ENCODE data around the gene CLCN7.
A peak's percentile ranks its signal among the peaks of the same experiment; 100 is the strongest.

Gene CLCN7

DNA sequence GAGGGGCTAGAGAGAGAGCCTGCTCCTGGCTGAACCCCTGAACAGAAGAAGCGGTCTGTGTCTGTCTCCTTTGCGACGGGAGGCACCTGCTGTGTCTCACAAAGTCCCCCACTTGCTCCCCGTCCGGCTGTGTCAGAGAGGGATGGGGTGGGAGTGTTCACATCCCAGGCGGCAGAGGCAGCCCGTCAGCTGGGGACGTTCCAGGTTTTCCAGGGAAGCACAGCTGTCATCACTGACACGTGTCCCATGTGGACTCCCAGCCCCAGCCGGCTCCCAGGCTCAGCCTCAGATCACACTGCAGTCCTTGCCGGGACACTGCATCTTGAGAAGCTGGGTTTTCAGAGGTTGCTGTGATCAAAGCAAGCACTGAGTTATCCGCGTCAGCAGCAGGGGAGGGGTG, 19.9 kb upstream of the CLCN7 start:
- H3K9me3 ChIP-seq (ENCODE audit: insufficient read depth, low read length) = no peaks in the 10 kb centered on the region
- no peak overlapping the region for H3K4me2 ChIP-seq (ENCODE audit: low read length)
- H3K36me3 ChIP-seq (replicated peaks; ENCODE audit: low read depth, low read length) = peaks cover 16% of the 10 kb centered on the region
- H3K4me3 ChIP-seq (ENCODE audit: low read length) = 0 out of 2 replicates have a peak overlapping the region, but pooled peaks have one; percentile 81
- no peak overlapping the region for H3K27ac ChIP-seq (ENCODE audit: low read length)
- peaks cover 24% of the 10 kb centered on the region for H3K79me2 ChIP-seq (ENCODE audit: low read length)
- no peak overlapping the region for H3K9ac ChIP-seq (ENCODE audit: low read length)
- H4K20me1 ChIP-seq (ENCODE audit: insufficient read depth, low read length) = no peaks in the 10 kb centered on the region
- TF ChIP-seq, protein P1, sequence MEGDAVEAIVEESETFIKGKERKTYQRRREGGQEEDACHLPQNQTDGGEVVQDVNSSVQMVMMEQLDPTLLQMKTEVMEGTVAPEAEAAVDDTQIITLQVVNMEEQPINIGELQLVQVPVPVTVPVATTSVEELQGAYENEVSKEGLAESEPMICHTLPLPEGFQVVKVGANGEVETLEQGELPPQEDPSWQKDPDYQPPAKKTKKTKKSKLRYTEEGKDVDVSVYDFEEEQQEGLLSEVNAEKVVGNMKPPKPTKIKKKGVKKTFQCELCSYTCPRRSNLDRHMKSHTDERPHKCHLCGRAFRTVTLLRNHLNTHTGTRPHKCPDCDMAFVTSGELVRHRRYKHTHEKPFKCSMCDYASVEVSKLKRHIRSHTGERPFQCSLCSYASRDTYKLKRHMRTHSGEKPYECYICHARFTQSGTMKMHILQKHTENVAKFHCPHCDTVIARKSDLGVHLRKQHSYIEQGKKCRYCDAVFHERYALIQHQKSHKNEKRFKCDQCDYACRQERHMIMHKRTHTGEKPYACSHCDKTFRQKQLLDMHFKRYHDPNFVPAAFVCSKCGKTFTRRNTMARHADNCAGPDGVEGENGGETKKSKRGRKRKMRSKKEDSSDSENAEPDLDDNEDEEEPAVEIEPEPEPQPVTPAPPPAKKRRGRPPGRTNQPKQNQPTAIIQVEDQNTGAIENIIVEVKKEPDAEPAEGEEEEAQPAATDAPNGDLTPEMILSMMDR (IDR thresholded peaks at IDR 0.05; ENCODE audit: low read depth, low read length) = no peak
- TF ChIP-seq EZH2phosphoT487 (IDR thresholded peaks at IDR 0.05; ENCODE audit: low read depth) = no peak
- H3K27me3 ChIP-seq (ENCODE audit: low read depth, low read length) = no peaks in the 10 kb centered on the region
- peaks cover 12% of the 10 kb centered on the region for H3K4me1 ChIP-seq (ENCODE audit: low read length)
- no peak overlapping the region for H2AFZ ChIP-seq (ENCODE audit: low read depth, low read length)

DNA sequence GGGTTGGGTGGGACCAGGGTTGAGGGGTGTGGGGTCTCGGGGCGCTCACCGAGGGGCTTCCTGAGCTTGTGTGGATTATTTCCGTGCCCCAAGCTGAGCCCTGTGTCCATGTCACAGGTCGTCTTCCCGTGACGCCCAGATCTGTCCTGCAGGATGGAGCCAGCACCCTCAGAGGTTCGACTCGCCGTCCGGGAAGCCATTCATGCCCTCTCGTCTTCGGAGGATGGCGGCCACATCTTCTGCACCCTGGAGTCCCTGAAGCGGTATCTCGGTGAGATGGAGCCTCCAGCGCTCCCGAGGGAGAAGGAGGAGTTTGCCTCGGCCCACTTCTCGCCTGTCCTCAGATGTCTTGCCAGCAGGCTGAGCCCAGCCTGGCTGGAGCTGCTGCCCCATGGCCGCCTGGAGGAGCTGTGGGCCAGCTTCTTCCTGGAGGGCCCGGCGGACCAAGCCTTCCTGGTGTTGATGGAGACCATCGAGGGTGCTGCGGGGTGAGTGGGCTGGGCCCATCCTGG, 19.4 kb upstream of the CLCN7 start:
- H3K4me3 ChIP-seq (ENCODE audit: low read length) = peak overlapping the region; percentile 81
- peaks cover 24% of the 10 kb centered on the region for H3K79me2 ChIP-seq (ENCODE audit: low read length)
- H3K9ac ChIP-seq (ENCODE audit: low read length) = peak overlapping the region; percentile 79
- H3K4me2 ChIP-seq (ENCODE audit: low read length) = peak overlapping the region; percentile 61
- peaks cover 16% of the 10 kb centered on the region for H3K36me3 ChIP-seq (replicated peaks; ENCODE audit: low read depth, low read length)
- H3K27me3 ChIP-seq (ENCODE audit: low read depth, low read length) = no peaks in the 10 kb centered on the region
- no peaks in the 10 kb centered on the region for H4K20me1 ChIP-seq (ENCODE audit: insufficient read depth, low read length)
- no peak overlapping the region for H2AFZ ChIP-seq (ENCODE audit: low read depth, low read length)
- no peak for TF ChIP-seq EZH2phosphoT487 (IDR thresholded peaks at IDR 0.05; ENCODE audit: low read depth)
- TF ChIP-seq, protein P1 (IDR thresholded peaks at IDR 0.05; ENCODE audit: low read depth, low read length) = no peak
- no peaks in the 10 kb centered on the region for H3K9me3 ChIP-seq (ENCODE audit: insufficient read depth, low read length)
- no peak overlapping the region for H3K27ac ChIP-seq (ENCODE audit: low read length)
- peaks cover 12% of the 10 kb centered on the region for H3K4me1 ChIP-seq (ENCODE audit: low read length)

DNA sequence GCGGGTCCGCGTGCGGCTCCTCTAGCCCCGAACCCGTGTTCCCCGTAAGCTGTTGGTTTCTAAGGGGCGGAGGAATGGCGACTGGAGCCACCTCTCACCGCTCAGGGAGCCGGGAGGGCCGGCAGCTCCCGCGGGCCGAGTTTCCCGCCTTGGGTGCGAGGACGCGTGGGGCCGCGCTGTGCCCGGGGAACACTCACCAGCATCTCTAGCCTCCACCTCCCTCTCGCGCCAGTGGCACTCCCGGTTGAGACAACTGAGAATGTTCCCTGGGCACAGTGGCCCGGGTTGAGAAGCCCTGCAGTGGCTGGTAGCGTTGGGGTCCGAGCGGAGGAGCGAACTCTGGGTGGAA, 18.9 kb upstream of the CLCN7 start:
- no peak overlapping the region for H2AFZ ChIP-seq (ENCODE audit: low read depth, low read length)

DNA sequence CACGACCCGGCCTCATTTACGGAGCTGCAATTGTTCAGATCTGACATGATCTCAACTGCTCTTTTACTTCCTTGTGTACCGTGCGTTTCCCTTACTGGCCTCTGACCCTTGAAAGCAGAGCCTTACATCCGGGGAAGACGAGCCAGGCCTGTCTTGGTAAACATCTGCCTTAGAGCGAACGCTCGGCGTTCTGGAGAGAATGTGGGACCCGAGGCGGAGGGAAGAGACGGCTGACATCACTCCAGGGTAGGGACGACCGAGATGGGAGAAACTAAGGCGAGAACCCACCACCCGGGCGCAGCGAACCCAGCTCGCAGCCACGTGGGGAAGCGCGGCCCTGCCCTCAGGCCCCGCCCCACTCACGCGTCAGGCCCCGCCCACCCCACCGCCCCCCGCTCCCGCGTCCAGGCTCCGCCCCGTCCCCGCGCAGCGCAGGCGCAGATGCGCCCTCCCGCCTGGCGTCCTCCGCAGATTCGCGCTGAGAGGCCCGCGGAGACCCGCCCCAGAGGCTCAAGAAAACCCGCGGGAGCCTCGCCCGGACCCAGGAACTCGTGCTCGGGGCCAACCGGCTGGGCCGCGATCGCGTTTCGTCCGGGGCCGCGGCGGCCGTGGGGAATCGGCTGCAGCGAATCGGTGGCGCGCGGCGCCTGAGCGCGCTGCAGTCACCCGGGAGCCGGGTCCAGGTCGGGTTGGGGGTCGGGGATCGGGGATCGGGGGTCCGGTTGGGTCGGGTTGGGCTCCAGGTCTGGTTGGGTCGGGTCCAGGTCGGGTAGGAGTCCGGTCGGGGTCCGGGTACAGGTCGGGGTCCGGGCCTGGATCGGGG, 18.3 kb upstream of the CLCN7 start, which contains the start of gene TELO2:
TELO2 (plus strand) TSS at position 438 of the 823 bp plus-strand sequence. CDS start 922 bp downstream, outside the sequence.
- H3K9ac ChIP-seq (ENCODE audit: low read length) = peak within 1 kb of the TSS; percentile 79
- peak within 1 kb of the TSS; percentile 90 for H3K4me2 ChIP-seq (ENCODE audit: low read length)
- H3K4me3 ChIP-seq (ENCODE audit: low read length) = peak within 1 kb of the TSS; percentile 81
- peak within 1 kb of the TSS; percentile 55 for H3K27ac ChIP-seq (ENCODE audit: low read length)
- no peaks in the 10 kb centered on the region for H4K20me1 ChIP-seq (ENCODE audit: insufficient read depth, low read length)
- no peaks in the 10 kb centered on the region for H3K27me3 ChIP-seq (ENCODE audit: low read depth, low read length)
- H3K9me3 ChIP-seq (ENCODE audit: insufficient read depth, low read length) = no peaks in the 10 kb centered on the region
- peak within 1 kb of the TSS; percentile 19 for H2AFZ ChIP-seq (ENCODE audit: low read depth, low read length)
- no peak for TF ChIP-seq EZH2phosphoT487 (IDR thresholded peaks at IDR 0.05; ENCODE audit: low read depth)
- TF ChIP-seq, protein P1 (IDR thresholded peaks at IDR 0.05; ENCODE audit: low read depth, low read length) = no peak
- H3K79me2 ChIP-seq (ENCODE audit: low read length) = peaks cover 24% of the 10 kb centered on the region
- peaks cover 16% of the 10 kb centered on the region for H3K36me3 ChIP-seq (replicated peaks; ENCODE audit: low read depth, low read length)
- peaks cover 12% of the 10 kb centered on the region for H3K4me1 ChIP-seq (ENCODE audit: low read length)

More for the DNA sequence above, 18.9 kb upstream of the CLCN7 start:
- H4K20me1 ChIP-seq (ENCODE audit: insufficient read depth, low read length) = no peaks in the 10 kb centered on the region
- H3K27ac ChIP-seq (ENCODE audit: low read length) = peak overlapping the region; percentile 55; the same call in 1 of the 2 replicates
- H3K79me2 ChIP-seq (ENCODE audit: low read length) = peaks cover 24% of the 10 kb centered on the region
- H3K9ac ChIP-seq (ENCODE audit: low read length) = peak overlapping the region; percentile 79
- peak overlapping the region; percentile 81 for H3K4me3 ChIP-seq (ENCODE audit: low read length)
- no peak for TF ChIP-seq EZH2phosphoT487 (IDR thresholded peaks at IDR 0.05; ENCODE audit: low read depth)
- TF ChIP-seq, protein P1 (IDR thresholded peaks at IDR 0.05; ENCODE audit: low read depth, low read length) = no peak
- peaks cover 12% of the 10 kb centered on the region for H3K4me1 ChIP-seq (ENCODE audit: low read length)
- no peaks in the 10 kb centered on the region for H3K9me3 ChIP-seq (ENCODE audit: insufficient read depth, low read length)
- peaks cover 16% of the 10 kb centered on the region for H3K36me3 ChIP-seq (replicated peaks; ENCODE audit: low read depth, low read length)
- H3K27me3 ChIP-seq (ENCODE audit: low read depth, low read length) = no peaks in the 10 kb centered on the region
- H3K4me2 ChIP-seq (ENCODE audit: low read length) = peak overlapping the region; percentile 61

Data from OCI-LY3 (cell line).